Endothelial cell of umbilical vein (primary cell): Measurements from ENCODE around the gene UGT1A9. TPM values are rescaled to one million over a fixed set of nuclear protein-coding genes. Genes with fewer than 3 reads are reported as not detected.

ENCODE experiments used
- BruUV-seq: library from RNA; stranded (reverse); fragments of 400-500 nt; replicated peaks from 2 replicates; lab custom pipeline; 2021; lab: Mats Ljungman, UMichigan
- CTCF ChIA-PET: fragments of 300-600, 350-600 bp; sonication (Branson Sonifier 250); formaldehyde crosslinking; loops from one replicate; lab custom pipeline; 2021; ENCODE audit warnings: antibody characterized with exemption, inconsistent platforms; lab: Charles Lee
- POLR2A ChIA-PET: fragments of 300-600, 350-600 bp; sonication (Branson Sonifier 250); formaldehyde crosslinking; loops from one replicate; lab custom pipeline; 2021; ENCODE audit warnings: antibody characterized with exemption, inconsistent platforms; lab: Charles Lee
- DNase-seq: peaks from one replicate; pipeline ENCODE4 v3.0.0-alpha.2; 2011; ENCODE audit warnings: low read depth, low spot score
- FAIRE-seq: peaks from 2 replicates; lab custom pipeline; 2011; peaks lifted over from hg19 to GRCh38; lab: Jason Lieb, UNC
- H2AFZ ChIP-seq: 2 replicates; pipeline ENCODE4 v1.6.0; 2012; ENCODE audit warnings: low read depth, low read length, control low read depth, inconsistent platforms
- H3K27ac ChIP-seq: 2 replicates; pipeline ENCODE4 v1.5.1; 2011; ENCODE audit warnings: low read depth, mild to moderate bottlenecking, control low read depth, low read length, moderate library complexity; ENCODE audit not compliant: insufficient read depth
- H3K27me3 ChIP-seq, 2 experiments: 2 replicates each; pipeline versions ENCODE4 v1.6.0 to v1.6.1; 2011; ENCODE audit warnings: low read length in 2 of 2, mixed read lengths in 1 of 2; ENCODE audit not compliant: control insufficient read depth in 2 of 2, insufficient read depth in 2 of 2
- H3K36me3 ChIP-seq, 2 experiments: 2 replicates in 1 of 2; 3 replicates in 1 of 2; pipeline ENCODE4 v1.5.1; 2011; ENCODE audit warnings: low read length in 2 of 2, mild to moderate bottlenecking in 1 of 2, moderate library complexity in 1 of 2; ENCODE audit not compliant: control insufficient read depth in 2 of 2, insufficient read depth in 2 of 2; ENCODE audit errors: extremely low read depth in 1 of 2
- H3K4me1 ChIP-seq: 3 replicates; pipeline ENCODE4 v1.5.1; 2011; ENCODE audit warnings: mild to moderate bottlenecking, low read length; ENCODE audit not compliant: control insufficient read depth, insufficient read depth; ENCODE audit errors: extremely low read depth
- H3K4me2 ChIP-seq: 2 replicates; pipeline ENCODE4 v1.6.1; 2011; ENCODE audit warnings: low read length, control low read depth, mixed read lengths; ENCODE audit not compliant: insufficient read depth
- H3K4me3 ChIP-seq, 3 experiments: fragments of 200-600 bp in 1 of 3; sonication (generic), shearing (Covaris generic) in 1 of 3; replicated peaks in 1 of 3; 2 replicates each; pipeline ENCODE4 v1.5.1; 2011 to 2016; ENCODE audit warnings: control low read depth in 3 of 3, low read length in 3 of 3, mild to moderate bottlenecking in 2 of 3, inconsistent platforms in 1 of 3, low read depth in 1 of 3, moderate library complexity in 1 of 3; ENCODE audit not compliant: insufficient read depth in 1 of 3
- H3K79me2 ChIP-seq: 2 replicates; pipeline ENCODE4 v1.6.0; 2012; ENCODE audit warnings: low read length, inconsistent platforms; ENCODE audit not compliant: control insufficient read depth, insufficient read depth
- H3K9ac ChIP-seq: replicated peaks from 2 replicates; pipeline ENCODE3; 2011; ENCODE audit warnings: low read length, control low read depth; ENCODE audit not compliant: insufficient read depth; ENCODE audit errors: extremely low read depth
- H3K9me1 ChIP-seq: replicated peaks from 3 replicates; pipeline ENCODE4 v1.6.0; 2011; ENCODE audit warnings: mild to moderate bottlenecking, low read length; ENCODE audit not compliant: control insufficient read depth, insufficient read depth; ENCODE audit errors: extremely low read depth
- H3K9me3 ChIP-seq: replicated peaks from 2 replicates; pipeline ENCODE4 v1.5.1; 2012; ENCODE audit warnings: low read length, inconsistent platforms; ENCODE audit not compliant: control insufficient read depth, insufficient read depth
- H4K20me1 ChIP-seq: replicated peaks from 2 replicates; pipeline ENCODE3; 2011; ENCODE audit warnings: mild to moderate bottlenecking, low read length; ENCODE audit not compliant: control insufficient read depth, insufficient read depth; ENCODE audit errors: extremely low read depth
- CTCF ChIP-seq, 2 donors: IDR thresholded peaks; 1 replicate in 1 of 2; 2 replicates in 1 of 2; pipeline ENCODE4 v1.5.1; 2011; ENCODE audit warnings: low read length in 2 of 2, mild to moderate bottlenecking in 2 of 2, moderate library complexity in 2 of 2, control low read depth in 1 of 2, inconsistent platforms in 1 of 2, low read depth in 1 of 2; ENCODE audit not compliant: insufficient read depth in 1 of 2; ENCODE audit errors: extremely low read depth in 1 of 2
- FOS ChIP-seq: IDR thresholded peaks from 2 replicates; pipeline ENCODE4 v1.6.1; 2011; ENCODE audit warnings: mild to moderate bottlenecking, low read length, moderate library complexity, borderline replicate concordance; ENCODE audit not compliant: insufficient read depth
- GATA2 ChIP-seq: IDR thresholded peaks from 2 replicates; pipeline ENCODE4 v1.7.0; 2011; ENCODE audit warnings: low read depth, mild to moderate bottlenecking, moderate library complexity, mixed read lengths, low read length; ENCODE audit not compliant: insufficient read length, insufficient read depth
- JUN ChIP-seq: IDR thresholded peaks from 2 replicates; pipeline ENCODE4 v1.6.1; 2011; ENCODE audit warnings: borderline replicate concordance, low read depth; ENCODE audit not compliant: insufficient read length, insufficient read depth
- MYC ChIP-seq: IDR thresholded peaks from one replicate; pipeline ENCODE4 v1.6.1; 2011; ENCODE audit warnings: mild to moderate bottlenecking, low read depth, low read length
- POLR2A ChIP-seq: IDR thresholded peaks from 2 replicates; pipeline ENCODE4 v1.6.1; 2012; ENCODE audit warnings: low read depth, mild to moderate bottlenecking, control low read depth, low read length
- POLR2AphosphoS5 ChIP-seq: IDR thresholded peaks from 2 replicates; pipeline ENCODE4 v1.6.1; 2012; ENCODE audit warnings: low read depth, mild to moderate bottlenecking, control low read depth, low read length, moderate library complexity; ENCODE audit not compliant: insufficient read depth
- dilution Hi-C: fragments of 300-500 bp; cut with MboI; formaldehyde crosslinking; loops from one replicate; pipeline ENCODE4 v1.15.0; 2019; ENCODE audit warnings: low sequenced_read_pairs; ENCODE audit not compliant: extremely low pct_ligation_motif_present
- intact Hi-C: fragments of 100-400 bp; cut with micrococcal nuclease; formaldehyde crosslinking; loops from one replicate; pipeline ENCODE4 v1.10.0; 2022
- polyA plus RNA-seq, 4 experiments: library from polyadenylated mRNA; depleted of rRNA in 3 of 4; stranded (reverse) in 3 of 4; unstranded in 1 of 4; fragments of >200 nt; gene quantifications; 2 replicates each; pipeline versions ENCODE4 v1.2.1 to v1.2.3, GENCODE V29; 2011 to 2012; ENCODE audit warnings: missing spikeins in 1 of 4
- total RNA-seq: library from RNA; stranded (reverse); gene quantifications from 2 replicates; pipeline ENCODE4 v1.2.3, GENCODE V29; 2021

UGT1A9 gene
- total and polyA plus RNA-seq, 2 donors (not counting 3 experiments of a cell fraction or from before 2014, with no cell fraction given): not detected

- no peak for TF ChIP-seq MYC
- TF ChIP-seq POLR2A: no peak
- no peak for TF ChIP-seq CTCF (IDR thresholded peaks at IDR 0.05; ENCODE audit: extremely low read depth in 1 of 2, insufficient read depth in 1 of 2, low read depth in 1 of 2, low read length in 2 of 2)
- no peak for TF ChIP-seq GATA2
- no peak for TF ChIP-seq POLR2AphosphoS5
- no peak for TF ChIP-seq FOS
- TF ChIP-seq JUN: no peak
- Histone ChIP-seq H2AFZ (no peak overlapping the region), H3K4me1 (no peaks in the 10 kb centered on the region), H3K9me1 (no peaks in the 10 kb centered on the region), H3K9me3 (no peaks in the 10 kb centered on the region), H3K27ac (no peak overlapping the region), H3K4me3 (no peak overlapping the region), H3K27me3 (no peaks in the 10 kb centered on the region), H3K79me2 (no peaks in the 10 kb centered on the region), H3K9ac (no peak overlapping the region), H3K36me3 (no peaks in the 10 kb centered on the region), H4K20me1 (no peaks in the 10 kb centered on the region), H3K4me2 (no peak overlapping the region)
- ChIA-PET POLR2A (no interaction called here), CTCF (no interaction called here)
- FAIRE-seq (no peak), DNase-seq (no peak)
- dilution Hi-C loops: no loop called here
- BruUV-seq: no TSS peak
- intact Hi-C loops: no loop called here
Observed at GRCh38 chr2:233801357-233802131, 129.8 kb downstream of the UGT1A9 start.
